IPS DF 4.7 (cell line): ENCODE data around the gene OLFML2A.

Experiments
- DNase-seq: peaks from one replicate; pipeline ENCODE4 v3.0.0-alpha.2; 2013; ENCODE audit warnings: low spot score; ENCODE audit errors: extremely low read depth

Gene OLFML2A

DNA sequence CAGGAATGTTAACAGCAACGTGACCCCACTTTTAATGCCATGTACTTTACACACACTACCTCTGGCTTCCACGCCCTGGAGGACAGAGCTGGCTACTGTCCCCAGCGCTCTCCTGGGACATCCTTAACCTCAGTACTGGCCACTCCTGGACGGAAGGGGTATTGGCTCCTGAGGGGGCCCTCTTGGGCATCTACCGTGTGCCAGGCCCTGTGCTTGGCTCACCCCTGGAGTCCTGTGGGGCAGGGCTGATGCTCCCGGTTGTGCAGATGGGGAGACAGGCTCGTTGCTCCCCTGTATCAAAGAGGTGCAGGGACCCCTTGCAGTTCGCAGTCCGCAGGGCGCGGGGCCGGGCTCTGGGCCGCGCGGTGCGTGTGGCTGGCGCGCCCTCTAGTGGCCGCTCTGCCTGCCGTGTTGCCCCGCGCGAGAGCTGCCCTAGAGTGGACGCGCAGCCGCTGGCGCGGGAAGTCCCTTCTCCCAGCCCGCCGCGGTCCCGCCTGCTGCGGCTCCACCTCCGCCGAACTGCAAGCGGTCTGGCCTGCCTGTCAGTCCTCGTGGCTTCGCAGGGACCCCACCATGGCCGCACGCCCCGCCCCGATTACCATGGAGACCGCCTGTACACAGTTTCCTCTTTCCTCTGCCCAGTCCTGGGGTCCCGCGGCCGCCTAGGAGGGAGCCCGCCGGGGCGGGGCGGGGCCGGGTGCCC is 76.0 kb downstream of the OLFML2A start, which contains the start of gene WDR38:
WDR38 (plus strand) TSS at position 632 of the 703 bp plus-strand sequence. CDS start 72 bp downstream, outside the sequence.
- no peak for DNase-seq

DNA sequence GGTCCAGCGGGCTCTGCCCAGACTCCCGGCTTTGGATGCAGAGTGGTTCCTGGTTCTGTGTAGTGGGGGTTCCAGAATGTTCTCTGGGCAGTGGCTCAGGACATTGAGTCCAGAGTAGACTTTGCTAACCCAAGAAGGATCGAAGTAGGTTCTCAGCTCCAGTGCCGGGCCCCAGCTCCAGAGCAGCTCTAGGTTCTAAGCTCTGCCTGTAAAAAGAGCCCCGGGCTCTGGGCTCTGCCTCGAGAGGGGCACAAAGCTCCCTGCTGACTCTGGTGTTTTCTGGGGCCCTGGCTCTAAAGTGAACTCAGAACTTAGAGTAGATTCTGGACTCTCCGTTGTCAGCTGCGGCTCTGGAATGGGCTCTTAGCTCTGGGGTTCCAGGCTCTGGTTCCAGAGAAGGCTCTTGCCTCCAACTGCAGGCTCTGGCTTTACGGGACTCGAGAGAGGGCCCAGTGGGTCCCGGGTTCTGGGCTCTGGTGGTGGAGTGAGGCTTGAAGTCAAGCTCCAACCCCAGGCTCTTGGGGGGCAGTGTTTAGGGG is 76.7 kb downstream of the OLFML2A start:
- no peak for DNase-seq

DNA sequence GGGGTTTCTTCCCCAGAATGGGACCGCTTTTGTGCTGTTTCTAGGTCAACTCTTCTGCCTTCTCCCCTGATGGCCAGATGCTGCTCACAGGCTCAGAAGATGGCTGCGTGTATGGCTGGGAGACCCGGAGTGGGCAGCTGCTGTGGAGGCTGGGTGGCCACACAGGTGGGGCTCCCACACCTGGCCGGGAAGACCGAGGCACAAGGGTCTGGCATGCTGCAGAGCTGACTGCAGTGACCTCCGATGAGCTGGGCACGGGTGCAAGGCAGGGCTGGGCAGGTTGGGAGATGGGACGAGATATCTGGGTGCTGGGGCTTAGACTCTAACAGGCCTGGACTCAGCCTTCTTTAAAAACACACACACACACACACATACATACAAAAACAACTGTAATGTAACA is 77.2 kb downstream of the OLFML2A start:
- no peak for DNase-seq

DNA sequence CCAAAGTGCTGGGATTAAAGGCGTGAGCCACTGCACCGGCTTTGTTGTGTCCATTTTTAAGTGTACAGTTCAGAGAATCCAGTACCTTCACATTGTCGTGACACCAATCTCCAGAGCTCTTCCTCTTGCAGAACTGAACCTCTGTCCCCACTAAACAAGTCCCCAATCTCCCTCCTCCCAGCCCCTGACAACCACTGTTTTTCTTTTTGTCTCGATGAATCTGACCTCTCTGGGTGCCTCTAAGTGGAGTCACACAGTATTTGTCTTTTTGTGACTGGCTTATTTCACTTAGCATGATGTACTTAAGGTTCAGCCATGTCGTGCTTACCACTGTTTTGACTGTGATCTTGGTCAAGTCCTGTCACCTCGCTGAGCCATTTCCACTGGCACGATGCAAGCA is 77.9 kb downstream of the OLFML2A start:
- DNase-seq: no peak

DNA sequence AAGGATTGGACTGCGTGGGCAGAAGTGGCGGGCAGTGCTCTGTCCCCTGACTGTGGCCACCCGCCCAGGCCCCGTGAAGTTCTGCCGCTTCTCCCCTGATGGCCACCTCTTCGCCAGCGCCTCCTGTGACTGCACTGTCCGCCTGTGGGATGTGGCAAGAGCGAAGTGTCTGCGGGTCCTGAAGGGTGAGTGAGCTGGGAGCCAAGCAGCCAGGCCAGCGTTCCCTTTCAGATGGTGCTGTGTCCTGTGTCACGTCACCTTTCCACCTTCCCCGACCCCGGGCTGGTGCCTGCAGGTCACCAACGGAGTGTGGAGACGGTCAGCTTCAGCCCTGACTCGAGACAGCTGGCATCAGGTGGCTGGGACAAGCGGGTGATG is 78.6 kb downstream of the OLFML2A start:
- DNase-seq: no peak

DNA sequence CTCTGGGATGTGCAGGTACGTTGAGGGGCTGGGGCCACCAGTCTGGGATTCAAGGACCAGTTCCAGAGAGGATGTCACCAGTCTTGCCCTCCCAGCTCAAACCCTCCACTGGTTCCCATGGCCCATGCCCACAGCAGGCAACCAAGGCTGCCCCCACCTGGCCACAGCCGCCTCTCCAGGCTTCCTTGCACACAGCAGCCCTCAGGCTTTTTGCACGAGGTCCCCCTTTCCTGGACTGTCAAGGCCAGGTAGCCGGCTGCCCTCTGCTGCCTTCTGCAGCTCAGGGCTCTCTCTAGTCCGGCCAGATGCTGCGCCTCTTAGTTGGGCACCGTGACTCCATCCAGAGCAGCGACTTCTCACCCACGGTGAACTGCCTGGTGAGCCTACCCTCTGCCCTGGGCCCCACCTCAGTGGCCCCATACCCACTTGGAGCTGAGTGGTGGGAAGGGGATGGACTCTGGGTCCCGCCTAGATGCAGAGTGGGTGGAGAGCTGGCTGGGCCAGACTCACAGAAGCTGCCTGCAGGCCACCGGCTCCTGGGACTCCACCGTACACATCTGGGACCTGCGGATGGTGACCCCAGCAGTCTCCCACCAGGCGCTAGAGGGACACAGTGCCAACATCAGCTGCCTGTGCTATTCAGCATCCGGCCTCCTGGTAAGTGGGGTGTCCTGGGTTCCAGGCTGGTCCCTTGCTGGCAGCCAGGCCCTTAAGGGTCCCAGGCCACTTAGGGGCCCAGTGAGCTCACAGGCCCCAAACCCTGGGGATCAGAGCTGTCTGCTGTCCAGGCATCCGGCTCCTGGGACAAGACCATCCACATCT is 79.2 kb downstream of the OLFML2A start:
- DNase-seq: no peak

DNA sequence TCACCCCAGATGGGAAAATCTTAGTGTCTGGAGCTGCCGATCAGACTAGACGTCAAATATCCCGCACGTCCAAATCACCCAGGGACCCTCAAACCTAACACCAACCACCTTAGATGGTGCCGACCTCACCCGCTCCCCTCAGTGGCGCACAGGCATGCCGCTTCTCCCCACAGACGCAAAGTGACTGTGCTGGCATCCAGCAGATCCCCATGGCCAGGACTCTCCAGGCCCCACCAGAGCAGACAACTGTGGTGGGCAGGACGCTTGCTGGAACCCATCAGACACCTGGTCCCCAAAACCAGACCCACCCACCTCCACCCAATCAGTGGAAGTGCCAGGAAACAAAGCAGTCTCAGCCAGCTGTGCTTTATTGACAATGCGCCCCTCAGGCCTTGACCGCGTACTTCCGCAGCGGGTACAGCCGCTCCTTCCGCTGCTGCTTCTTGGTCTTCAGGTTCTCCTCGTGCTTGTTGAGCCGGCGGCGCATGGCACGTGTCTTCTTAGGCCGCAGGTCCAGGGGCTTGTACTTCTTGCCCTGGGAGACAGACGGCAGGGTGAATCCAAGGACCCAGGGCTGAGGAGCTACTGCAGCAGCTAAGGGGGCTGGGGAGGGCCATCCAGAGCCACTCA is 80.7 kb downstream of the OLFML2A start:
- DNase-seq: no peak

DNA sequence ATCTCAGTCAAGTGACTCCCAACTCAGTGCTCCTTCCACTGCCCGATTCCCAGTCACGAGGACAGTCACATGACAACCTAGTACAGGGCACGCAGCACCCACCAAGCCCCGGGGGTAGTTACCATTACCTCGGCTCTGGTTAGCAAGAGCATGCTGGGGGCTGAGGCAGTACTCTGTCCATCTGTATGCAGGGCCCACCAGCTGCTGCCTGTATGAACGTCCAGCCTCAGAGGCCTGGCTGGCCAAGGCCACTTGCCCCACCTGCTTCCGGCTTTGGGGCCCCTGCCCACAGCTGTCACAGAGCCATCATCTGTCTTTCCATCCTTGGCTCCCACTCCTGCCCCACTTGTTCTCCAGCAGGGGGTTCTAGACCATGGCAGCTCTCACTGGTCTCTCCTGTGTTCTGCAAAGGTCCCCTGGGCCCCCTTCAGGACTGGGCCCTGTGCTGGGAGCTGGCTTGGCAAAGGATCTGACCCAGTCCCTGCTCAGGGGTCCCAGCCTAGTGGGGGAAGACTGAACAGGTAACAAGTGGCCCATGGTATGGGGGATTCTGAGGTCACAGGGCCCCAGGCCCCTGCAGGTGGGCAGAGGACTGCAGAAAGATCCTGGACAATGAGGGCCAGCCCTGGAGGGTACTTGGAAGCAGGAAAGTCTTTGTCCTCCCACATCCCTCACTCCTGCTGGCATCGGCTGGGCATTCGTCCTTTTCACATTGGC is 81.6 kb downstream of the OLFML2A start:
- DNase-seq: no peak

DNA sequence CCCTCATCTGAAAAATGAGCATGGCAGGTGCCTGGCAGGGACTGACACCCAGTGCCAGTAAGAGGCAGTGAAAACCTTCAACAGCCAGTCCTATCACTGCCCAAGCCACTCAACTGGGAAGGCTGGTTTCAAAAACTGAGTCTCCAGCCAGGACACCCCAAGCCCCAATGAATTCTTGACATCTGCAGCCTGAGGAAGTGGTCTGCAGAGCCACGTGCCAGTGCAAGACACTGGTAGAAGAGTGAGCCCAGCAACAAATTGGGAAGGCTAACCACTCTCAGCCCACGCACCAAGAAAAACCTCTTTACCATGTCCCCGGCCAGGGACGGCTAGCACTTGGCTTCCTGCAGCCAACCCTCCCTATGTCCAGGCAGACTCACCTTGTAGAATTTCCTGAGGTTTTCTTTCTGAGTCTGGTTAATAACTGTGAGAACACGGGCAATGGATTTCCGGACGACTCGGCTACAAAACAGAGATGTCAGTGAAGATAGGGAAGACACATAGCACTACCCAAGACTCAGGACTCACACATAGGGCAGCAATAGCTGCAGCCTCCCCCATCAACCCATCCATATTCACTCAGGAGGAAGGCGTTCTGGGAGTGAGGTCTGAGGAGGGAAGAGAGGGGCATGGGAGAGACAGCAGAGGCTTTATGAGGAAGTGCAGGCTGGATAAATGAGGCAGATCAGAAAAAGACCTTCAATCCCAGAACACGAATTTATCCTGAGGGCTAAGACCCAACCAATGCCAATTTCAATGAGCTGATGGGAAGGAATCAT is 83.1 kb downstream of the OLFML2A start:
- DNase-seq: no peak

DNA sequence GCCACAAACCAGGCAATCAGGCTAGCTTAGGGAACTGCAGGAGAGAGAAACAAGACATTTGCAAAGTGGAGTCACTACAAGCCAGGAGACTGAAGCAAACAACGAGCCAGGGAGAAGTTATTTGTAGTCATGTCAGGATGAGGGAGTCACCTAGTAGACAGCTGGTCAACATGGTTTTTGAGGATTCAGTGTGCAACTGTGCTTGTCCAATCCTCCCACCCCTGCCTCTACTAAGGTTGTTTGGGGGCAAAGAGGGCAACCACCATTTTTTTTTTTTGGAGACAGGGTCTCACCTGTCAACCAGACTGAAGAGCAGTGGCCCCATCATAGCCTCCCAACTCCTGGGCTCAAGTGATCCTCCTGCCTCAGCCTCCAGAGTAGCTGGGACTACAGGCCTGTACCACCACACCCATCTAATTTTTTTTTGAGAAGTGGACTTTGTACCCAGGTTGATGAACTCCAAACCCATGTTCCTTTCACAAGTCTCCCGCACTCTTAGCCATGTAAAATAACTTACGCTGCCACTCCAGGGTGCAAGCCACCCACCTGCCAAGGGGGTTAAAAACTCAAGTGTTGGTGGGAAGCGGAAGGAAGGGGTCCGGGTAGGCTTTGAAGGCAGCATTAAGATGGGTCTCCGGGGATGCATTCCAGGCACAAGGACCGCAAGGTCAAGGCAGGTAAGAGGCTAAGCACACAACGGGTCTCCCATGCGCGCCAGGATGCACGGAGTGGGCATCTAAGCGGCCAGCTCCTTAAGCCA is 83.8 kb downstream of the OLFML2A start:
- DNase-seq: no peak

DNA sequence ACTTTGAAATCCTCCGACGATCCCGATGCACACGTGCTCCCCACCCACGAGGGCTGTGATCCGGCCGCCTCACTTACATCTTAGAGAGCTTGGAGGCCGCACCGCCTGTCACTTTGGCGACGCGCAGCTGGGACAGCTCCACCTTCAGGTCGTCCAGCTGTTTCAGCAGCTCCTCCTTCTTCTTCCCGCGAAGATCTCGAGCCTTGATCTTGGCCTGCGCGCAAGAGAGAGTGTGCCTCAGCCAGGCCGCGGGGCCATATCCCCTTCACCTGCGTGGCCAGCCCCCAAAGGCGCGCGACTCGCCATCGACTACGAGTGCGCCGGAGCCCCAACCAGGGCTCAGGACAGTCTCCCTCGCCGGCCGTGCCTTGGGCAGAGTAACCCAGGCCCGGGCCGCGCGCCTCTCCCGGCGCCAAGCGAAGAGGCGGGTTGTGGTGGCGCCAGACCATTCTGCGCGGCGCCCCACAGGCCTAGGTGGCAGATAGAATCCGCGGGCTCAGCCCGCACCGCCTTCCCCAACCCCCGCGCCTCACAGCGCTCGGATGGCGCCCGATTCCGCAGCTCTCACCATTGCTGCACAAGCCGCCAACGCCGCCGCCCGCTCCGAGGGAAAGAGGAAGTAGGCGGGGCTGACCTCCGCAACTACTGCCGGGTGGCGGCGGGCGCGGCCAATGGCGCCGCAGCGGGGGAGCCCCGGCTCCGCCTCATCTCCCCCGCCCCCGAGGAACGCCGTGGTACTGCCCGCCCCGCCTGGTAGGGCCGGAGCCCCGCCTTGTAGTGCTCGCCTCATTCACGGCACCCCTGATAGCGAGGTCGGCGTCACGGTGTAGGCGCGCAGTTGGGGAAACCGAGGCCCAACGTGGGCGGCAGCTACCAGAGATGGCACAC is 84.7 kb downstream of the OLFML2A start, which contains the start of the genes ARPC5L and RPL35:
ARPC5L (plus strand) TSS at position 789 of the 888 bp plus-strand sequence. CDS start 7,161 bp downstream, outside the sequence.
RPL35 (minus strand) TSS at position 616 of the 888 bp plus-strand sequence; CDS start at position 571, 45 bp downstream.
- DNase-seq: no peak

DNA sequence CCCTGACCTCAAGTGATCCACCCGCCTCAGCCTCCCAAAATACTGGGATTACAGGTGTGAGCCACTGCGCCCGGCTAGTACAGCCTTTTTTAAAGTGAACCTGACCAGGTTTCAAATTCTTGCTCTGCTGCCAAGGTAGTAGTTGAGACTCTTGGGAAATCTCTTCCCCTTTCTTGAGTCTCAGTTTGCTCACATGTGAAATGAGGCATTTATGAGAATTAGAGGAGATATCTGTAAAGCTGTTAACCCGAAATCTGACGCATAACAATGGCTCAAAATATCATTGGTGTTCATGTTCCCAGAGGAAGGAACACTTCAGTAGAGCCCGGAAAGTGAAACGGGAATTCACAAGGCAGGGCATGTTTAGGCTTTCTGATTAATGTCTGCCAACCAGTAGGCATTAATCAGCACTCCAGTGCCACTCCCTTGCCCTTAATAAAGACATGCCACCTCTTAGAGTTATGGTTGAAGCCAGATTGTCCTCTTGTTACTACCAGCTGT is 86.5 kb downstream of the OLFML2A start:
- no peak for DNase-seq
